ENCODE measurements around the gene FBXW5.
A peak's percentile ranks its signal among the peaks of the same experiment; 100 is the strongest.

FBXW5 gene, protein sequence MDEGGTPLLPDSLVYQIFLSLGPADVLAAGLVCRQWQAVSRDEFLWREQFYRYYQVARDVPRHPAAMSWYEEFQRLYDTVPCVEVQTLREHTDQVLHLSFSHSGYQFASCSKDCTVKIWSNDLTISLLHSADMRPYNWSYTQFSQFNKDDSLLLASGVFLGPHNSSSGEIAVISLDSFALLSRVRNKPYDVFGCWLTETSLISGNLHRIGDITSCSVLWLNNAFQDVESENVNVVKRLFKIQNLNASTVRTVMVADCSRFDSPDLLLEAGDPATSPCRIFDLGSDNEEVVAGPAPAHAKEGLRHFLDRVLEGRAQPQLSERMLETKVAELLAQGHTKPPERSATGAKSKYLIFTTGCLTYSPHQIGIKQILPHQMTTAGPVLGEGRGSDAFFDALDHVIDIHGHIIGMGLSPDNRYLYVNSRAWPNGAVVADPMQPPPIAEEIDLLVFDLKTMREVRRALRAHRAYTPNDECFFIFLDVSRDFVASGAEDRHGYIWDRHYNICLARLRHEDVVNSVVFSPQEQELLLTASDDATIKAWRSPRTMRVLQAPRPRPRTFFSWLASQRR

GRCh38 chr9:136944519-136945332 is at the start of gene FBXW5, which contains the start of gene C8G:
Gene FBXW5 (minus strand): TSS chr9:136944738. CDS start chr9:136944083, 655 bp downstream.
Gene C8G (plus strand): TSS chr9:136945243. CDS start chr9:136945321, 78 bp downstream.
- peak; percentile 63 for ATAC-seq
- TF ChIP-seq PPARA (CRISPR knock-in tag; IDR thresholded peaks at IDR 0.05; ENCODE audit: borderline replicate concordance) (no peak), GLIS3 (CRISPR knock-in tag; IDR thresholded peaks at IDR 0.05) (0 out of 2 replicates have a peak, but pooled peaks have one; percentile 54), ZFP3 (CRISPR knock-in tag; IDR thresholded peaks at IDR 0.05) (peak; percentile 56; the same call in 1 of the 2 replicates)

DNA sequence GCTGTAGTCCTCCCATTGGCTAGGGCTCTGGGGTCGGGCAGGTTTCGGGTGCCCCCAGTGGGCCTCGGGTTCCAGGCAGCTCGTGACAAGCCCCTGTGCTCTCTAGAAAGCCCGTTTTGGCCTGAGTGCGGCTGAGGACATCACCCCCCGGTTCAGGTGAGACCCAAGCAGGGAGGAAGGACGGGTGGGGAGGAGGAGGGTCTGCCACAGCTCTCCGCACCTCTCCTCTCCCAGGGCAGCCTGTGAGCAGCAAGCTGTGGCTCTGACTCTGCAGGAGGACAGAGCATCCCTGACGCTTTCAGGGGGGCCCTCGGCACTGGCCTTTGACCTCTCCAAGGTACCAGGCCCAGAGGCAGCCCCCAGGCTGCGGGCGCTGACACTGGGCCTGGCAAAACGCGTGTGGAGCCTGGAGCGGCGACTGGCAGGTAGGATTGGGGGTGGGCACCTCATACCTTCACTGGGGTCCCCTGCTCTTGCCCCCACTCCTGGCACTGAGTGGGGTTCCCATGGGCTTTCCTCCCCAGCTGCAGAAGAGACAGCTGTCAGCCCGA is 48.4 kb upstream of the FBXW5 start:
- TF ChIP-seq ZC3H10 (CRISPR knock-in tag; IDR thresholded peaks at IDR 0.05), result no peak
- no peak for ATAC-seq

DNA sequence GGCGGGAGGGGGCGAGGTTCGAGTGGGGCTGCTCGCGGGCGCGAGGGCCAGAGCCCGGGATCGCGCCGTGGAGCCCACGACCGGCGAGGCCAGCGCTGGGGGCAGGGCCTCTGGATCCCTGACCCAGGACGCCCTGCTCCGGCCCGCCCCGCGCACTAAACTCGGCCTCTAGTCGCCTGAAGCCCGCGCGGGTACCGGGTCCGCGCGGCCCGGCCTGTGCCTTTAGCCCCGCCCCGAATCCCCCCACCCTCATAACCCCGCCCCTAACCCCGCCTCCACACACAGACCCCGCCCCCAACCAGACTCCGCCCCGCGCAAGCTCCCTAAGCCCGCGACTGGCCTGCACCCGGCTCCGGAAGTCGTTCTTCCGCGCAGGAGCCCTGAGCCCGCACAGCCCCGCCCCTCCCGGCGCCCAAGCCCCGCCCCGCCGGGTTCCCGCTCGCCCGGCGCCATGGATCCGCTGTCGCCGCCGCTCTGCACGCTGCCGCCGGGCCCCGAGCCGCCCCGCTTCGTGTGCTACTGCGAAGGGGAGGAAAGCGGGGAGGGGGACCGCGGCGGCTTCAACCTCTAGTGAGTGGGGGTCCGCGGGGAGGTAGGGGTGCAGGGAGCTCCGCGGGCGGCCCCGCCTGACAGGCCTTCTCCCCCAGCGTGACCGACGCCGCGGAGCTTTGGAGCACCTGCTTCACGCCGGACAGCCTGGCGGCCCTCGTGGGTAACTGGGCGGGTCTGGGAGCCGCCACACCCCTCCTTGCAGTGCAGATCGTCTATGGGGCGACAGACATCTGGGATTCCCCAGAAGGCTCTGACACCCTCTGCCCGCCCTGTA is 47.7 kb upstream of the FBXW5 start, which contains the start of gene PAXX:
Gene PAXX, plus strand, starts transcription at position 430 of the 826 bp plus-strand sequence. Its CDS starts 22 bp downstream, at position 452.
- ATAC-seq, result peak; percentile 88
- no peak for TF ChIP-seq ZNF70 (CRISPR knock-in tag; IDR thresholded peaks at IDR 0.05)
- TF ChIP-seq CSDC2 (CRISPR knock-in tag; IDR thresholded peaks at IDR 0.05), result no peak
- no peak for TF ChIP-seq CSRNP3 (CRISPR knock-in tag; IDR thresholded peaks at IDR 0.05)
- TF ChIP-seq RARB (CRISPR knock-in tag; IDR thresholded peaks at IDR 0.05), result no peak
- TF ChIP-seq ZNF8 (CRISPR knock-in tag; IDR thresholded peaks at IDR 0.05), result no peak
- TF ChIP-seq, protein P1, sequence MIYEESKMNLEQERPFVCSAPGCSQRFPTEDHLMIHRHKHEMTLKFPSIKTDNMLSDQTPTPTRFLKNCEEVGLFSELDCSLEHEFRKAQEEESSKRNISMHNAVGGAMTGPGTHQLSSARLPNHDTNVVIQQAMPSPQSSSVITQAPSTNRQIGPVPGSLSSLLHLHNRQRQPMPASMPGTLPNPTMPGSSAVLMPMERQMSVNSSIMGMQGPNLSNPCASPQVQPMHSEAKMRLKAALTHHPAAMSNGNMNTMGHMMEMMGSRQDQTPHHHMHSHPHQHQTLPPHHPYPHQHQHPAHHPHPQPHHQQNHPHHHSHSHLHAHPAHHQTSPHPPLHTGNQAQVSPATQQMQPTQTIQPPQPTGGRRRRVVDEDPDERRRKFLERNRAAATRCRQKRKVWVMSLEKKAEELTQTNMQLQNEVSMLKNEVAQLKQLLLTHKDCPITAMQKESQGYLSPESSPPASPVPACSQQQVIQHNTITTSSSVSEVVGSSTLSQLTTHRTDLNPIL (CRISPR knock-in tag; IDR thresholded peaks at IDR 0.05; ENCODE audit: low read depth), result no peak
- TF ChIP-seq ZC3H10 (CRISPR knock-in tag; IDR thresholded peaks at IDR 0.05), result no peak
- TF ChIP-seq BACH2 (CRISPR knock-in tag; IDR thresholded peaks at IDR 0.05; ENCODE audit: borderline replicate concordance), result no peak
- no peak for TF ChIP-seq ZNF565 (CRISPR knock-in tag; conservative IDR thresholded peaks at IDR 0.05; ENCODE audit: low read depth)
- no peak for TF ChIP-seq TSHZ2 (CRISPR knock-in tag; IDR thresholded peaks at IDR 0.05)
- no peak for TF ChIP-seq ZFP30 (CRISPR knock-in tag; IDR thresholded peaks at IDR 0.05)

- ATAC-seq, result no peak
- TF ChIP-seq GLIS3 (CRISPR knock-in tag; IDR thresholded peaks at IDR 0.05), result no peak
- TF ChIP-seq, protein P2, sequence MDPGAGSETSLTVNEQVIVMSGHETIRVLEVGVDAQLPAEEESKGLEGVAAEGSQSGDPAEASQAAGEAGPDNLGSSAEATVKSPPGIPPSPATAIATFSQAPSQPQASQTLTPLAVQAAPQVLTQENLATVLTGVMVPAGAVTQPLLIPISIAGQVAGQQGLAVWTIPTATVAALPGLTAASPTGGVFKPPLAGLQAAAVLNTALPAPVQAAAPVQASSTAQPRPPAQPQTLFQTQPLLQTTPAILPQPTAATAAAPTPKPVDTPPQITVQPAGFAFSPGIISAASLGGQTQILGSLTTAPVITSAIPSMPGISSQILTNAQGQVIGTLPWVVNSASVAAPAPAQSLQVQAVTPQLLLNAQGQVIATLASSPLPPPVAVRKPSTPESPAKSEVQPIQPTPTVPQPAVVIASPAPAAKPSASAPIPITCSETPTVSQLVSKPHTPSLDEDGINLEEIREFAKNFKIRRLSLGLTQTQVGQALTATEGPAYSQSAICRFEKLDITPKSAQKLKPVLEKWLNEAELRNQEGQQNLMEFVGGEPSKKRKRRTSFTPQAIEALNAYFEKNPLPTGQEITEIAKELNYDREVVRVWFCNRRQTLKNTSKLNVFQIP (CRISPR knock-in tag; IDR thresholded peaks at IDR 0.05; ENCODE audit: borderline replicate concordance, low read depth), result no peak
- no peak for TF ChIP-seq ZNF8 (CRISPR knock-in tag; IDR thresholded peaks at IDR 0.05)
- no peak for TF ChIP-seq ZNF70 (CRISPR knock-in tag; IDR thresholded peaks at IDR 0.05)
- no peak for TF ChIP-seq PPARA (CRISPR knock-in tag; IDR thresholded peaks at IDR 0.05; ENCODE audit: borderline replicate concordance)
- no peak for TF ChIP-seq TSHZ2 (CRISPR knock-in tag; IDR thresholded peaks at IDR 0.05)
- TF ChIP-seq ARNTL (CRISPR knock-in tag; IDR thresholded peaks at IDR 0.05; ENCODE audit: borderline replicate concordance, low read depth), result no peak
- TF ChIP-seq ISL1 (CRISPR knock-in tag; IDR thresholded peaks at IDR 0.05), result no peak
- no peak for TF ChIP-seq OSR1 (CRISPR knock-in tag; IDR thresholded peaks at IDR 0.05)
- TF ChIP-seq, protein P1 (CRISPR knock-in tag; IDR thresholded peaks at IDR 0.05; ENCODE audit: low read depth), result no peak
Measured at GRCh38 chr9:136990242-136990911, 45.8 kb upstream of the FBXW5 start.

All from SK-N-SH treated with all-trans-retinoic acid at 6 μM for 48 hours (cell line).